Esophagus muscularis mucosa (tissue), 3 donors: ENCODE results near the gene MYADML2.

ENCODE experiments used
- POLR2AphosphoS5 ChIP-seq, 2 donors: sonication (generic); formaldehyde crosslinking; IDR thresholded peaks; one replicate each; pipeline ENCODE4 v1.6.1; 2017; ENCODE audit warnings: antibody characterized with exemption in 2 of 2
- TF ChIP-seq, protein P1 (sequence below), 3 experiments: fragments of 200-600 bp in 2 of 3; fragments of 450-650 bp in 1 of 3; sonication (generic) in 2 of 3; IDR thresholded peaks; one replicate each; pipeline ENCODE4 v1.5.1; 2017 to 2019; ENCODE audit warnings: antibody characterized with exemption in 3 of 3, mild to moderate bottlenecking in 2 of 3, moderate library complexity in 1 of 3

DNA sequence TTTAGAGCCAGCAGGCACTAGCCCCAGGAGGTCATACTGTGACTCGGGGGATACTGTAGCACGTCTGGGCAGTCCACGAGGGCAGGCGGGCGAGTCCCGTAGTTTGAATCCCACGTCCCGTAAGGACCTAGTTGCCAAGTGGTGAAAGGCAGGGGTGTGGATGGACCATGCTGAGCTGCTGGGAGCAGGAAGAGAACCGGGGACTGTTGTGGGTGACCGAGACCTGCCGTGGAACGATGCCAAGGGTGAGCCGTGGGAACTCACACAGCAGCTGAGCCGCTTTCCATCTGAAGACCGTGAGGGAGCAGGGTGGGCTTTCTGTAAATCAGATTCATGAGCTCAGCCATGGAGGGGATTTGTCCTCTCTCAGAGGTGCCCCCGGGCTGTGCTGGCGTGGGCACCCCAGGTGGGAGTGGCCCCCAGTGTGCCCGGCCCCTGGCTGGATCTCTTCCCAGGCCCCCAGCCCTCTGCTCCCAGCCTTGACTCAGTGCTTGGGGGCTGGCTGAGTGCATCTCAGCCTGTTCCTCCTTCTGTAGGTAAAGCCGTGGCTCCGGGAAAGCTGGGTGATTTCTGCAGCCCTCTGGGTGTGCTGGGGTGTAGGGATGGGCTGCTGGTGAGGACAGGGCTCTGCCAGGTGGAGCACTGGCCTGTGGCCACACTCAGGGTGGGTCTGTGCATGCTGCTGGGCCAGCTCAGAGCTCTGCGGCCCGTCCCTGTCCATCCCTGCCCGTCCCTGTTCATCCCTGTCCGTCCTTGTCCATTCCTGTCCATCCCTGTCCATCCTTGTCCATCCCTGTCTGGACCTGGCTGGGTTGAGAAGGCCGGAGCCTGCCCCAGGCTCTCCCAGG is 44.0 kb upstream of the MYADML2 start:
- TF ChIP-seq, protein P1, sequence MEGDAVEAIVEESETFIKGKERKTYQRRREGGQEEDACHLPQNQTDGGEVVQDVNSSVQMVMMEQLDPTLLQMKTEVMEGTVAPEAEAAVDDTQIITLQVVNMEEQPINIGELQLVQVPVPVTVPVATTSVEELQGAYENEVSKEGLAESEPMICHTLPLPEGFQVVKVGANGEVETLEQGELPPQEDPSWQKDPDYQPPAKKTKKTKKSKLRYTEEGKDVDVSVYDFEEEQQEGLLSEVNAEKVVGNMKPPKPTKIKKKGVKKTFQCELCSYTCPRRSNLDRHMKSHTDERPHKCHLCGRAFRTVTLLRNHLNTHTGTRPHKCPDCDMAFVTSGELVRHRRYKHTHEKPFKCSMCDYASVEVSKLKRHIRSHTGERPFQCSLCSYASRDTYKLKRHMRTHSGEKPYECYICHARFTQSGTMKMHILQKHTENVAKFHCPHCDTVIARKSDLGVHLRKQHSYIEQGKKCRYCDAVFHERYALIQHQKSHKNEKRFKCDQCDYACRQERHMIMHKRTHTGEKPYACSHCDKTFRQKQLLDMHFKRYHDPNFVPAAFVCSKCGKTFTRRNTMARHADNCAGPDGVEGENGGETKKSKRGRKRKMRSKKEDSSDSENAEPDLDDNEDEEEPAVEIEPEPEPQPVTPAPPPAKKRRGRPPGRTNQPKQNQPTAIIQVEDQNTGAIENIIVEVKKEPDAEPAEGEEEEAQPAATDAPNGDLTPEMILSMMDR (IDR thresholded peaks at IDR 0.05), result no peak
- no peak for TF ChIP-seq POLR2AphosphoS5 (IDR thresholded peaks at IDR 0.05)
